GM10266 (cell line): Measurements from ENCODE around the gene SLC29A1.

Source experiments
- DNase-seq: peaks from one replicate; pipeline ENCODE4 v3.0.0; 2012; ENCODE audit errors: extremely low spot score
- CTCF ChIP-seq: IDR thresholded peaks from 2 replicates; pipeline ENCODE4 v1.5.1; 2012; ENCODE audit warnings: mild to moderate bottlenecking, low read depth; ENCODE audit not compliant: control insufficient read depth, insufficient read depth; ENCODE audit errors: missing control alignments

Gene SLC29A1

GRCh38 chr6:44245391-44245911 lies 22.1 kb downstream of the SLC29A1 start:
- TF ChIP-seq CTCF = no peak
- DNase-seq = no peak

GRCh38 chr6:44245912-44246662 lies 22.7 kb downstream of the SLC29A1 start:
- TF ChIP-seq CTCF = peak; percentile 61
- peak; percentile 85 for DNase-seq

- peak; percentile 96 for DNase-seq
- TF ChIP-seq CTCF = no peak
These were observed 23.4 kb downstream of the SLC29A1 start, which contains the start of gene HSP90AB1 for GRCh38 chr6:44246663-44247337. Gene HSP90AB1, plus strand, starts transcription at chr6:44247101. Its CDS starts 1,529 bp downstream, at chr6:44248630.

GRCh38 chr6:44247338-44248302 lies 24.2 kb downstream of the SLC29A1 start:
- TF ChIP-seq CTCF = no peak
- DNase-seq = peak; percentile 65

DNA sequence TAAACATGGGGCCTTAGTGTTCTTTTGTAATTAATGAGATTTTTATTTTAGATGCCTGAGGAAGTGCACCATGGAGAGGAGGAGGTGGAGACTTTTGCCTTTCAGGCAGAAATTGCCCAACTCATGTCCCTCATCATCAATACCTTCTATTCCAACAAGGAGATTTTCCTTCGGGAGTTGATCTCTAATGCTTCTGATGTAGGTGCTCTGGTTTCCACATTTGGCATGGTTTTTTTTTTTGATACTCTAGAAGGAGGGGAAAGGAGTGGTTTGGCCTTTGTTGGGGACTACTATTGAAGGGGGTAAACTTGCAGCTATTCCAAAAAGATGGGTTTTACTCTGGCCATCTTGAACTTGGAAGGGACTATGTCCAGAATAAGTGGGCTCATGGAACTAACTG lies 25.2 kb downstream of the SLC29A1 start:
- no peak for TF ChIP-seq CTCF
- DNase-seq = no peak

DNA sequence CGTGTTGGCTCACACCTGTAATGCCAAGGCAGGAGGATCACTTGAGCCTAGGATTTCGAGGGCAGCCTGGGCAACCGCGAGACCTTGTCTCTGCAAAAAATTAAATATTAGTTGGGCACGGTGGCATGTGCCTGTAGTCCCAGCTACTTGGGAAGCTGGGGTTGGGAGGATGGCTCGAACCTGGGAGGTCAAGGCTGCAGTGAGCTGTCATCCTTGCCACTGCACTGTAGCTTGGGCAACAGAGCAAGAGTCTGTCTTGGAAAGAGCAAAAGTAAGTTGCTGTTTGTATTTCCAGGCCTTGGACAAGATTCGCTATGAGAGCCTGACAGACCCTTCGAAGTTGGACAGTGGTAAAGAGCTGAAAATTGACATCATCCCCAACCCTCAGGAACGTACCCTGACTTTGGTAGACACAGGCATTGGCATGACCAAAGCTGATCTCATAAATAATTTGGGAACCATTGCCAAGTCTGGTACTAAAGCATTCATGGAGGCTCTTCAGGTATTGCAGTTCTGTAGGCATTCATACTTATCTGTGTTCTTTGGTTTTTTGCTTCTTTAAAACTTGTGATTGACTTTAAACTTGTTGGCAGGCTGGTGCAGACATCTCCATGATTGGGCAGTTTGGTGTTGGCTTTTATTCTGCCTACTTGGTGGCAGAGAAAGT lies 25.8 kb downstream of the SLC29A1 start:
- no peak for TF ChIP-seq CTCF
- DNase-seq = no peak
